AG04450 (cell line): Measurements from ENCODE around the gene FLT1. TPM values are rescaled to one million over a fixed set of nuclear protein-coding genes. Genes with fewer than 3 reads are reported as not detected.

Experiments used
- CTCF ChIA-PET: fragments of 300-600, 350-600 bp; formaldehyde crosslinking; extraction: SDS; loops from one replicate; lab custom pipeline; 2022; ENCODE audit warnings: antibody characterized with exemption, inconsistent platforms; lab: Charles Lee
- POLR2A ChIA-PET: fragments of 350-600 bp; formaldehyde crosslinking; extraction: SDS; loops from one replicate; lab custom pipeline; 2021; ENCODE audit warnings: antibody characterized with exemption, inconsistent platforms; lab: Yijun Ruan, JAX
- DNase-seq: peaks from one replicate; pipeline ENCODE4 v3.0.0-alpha.2; 2011; ENCODE audit warnings: low read depth, low spot score
- H3K27ac ChIP-seq: one replicate; pipeline ENCODE4 v1.5.1; 2012; ENCODE audit warnings: low read depth, low read length, control low read depth
- H3K27me3 ChIP-seq: one replicate; pipeline ENCODE4 v1.6.0; 2012; ENCODE audit warnings: low read length; ENCODE audit not compliant: control insufficient read depth, insufficient read depth
- H3K4me3 ChIP-seq: 2 replicates; pipeline ENCODE4 v1.5.1; 2011; ENCODE audit warnings: mild to moderate bottlenecking, low read depth, low read length, control low read depth
- H3K9me3 ChIP-seq: 2 replicates; pipeline ENCODE4 v1.5.1; 2012; ENCODE audit warnings: low read length; ENCODE audit not compliant: control insufficient read depth, insufficient read depth
- polyA plus RNA-seq: library from polyadenylated mRNA; depleted of rRNA; stranded (reverse); fragments of >200 nt; gene quantifications from 2 replicates; pipeline ENCODE4 v1.2.3, GENCODE V29; 2011
- TF ChIP-seq, protein P1 (sequence below): IDR thresholded peaks from 2 replicates; pipeline ENCODE4 v1.5.1; 2011; ENCODE audit warnings: low read depth, low read length, control low read depth, inconsistent platforms

The FLT1 gene
- polyA plus RNA-seq, 1 experiment: 2.4 TPM

DNA sequence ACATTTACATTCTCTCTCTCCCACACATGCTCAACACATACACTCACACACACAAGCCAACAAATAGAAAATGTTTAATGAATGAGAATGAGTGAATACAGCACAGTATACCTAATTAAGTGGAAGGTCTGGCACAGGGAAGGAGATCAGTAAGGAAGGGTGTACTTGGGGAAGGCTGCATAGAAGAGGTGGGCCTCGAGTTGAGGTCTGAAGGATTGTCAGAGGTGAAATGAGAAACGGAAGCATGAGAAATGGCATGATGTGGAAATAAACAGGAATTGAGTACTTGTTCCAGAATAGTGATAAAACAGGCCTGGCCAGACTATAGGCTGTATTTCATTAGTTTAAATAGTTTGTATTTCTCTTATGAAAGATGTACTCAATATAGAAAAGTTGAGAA, 136.2 kb downstream of the FLT1 start:
- H3K27ac ChIP-seq: no peak overlapping the region
- ChIA-PET CTCF (no interaction called here), POLR2A (no interaction called here)
- TF ChIP-seq, protein P1, sequence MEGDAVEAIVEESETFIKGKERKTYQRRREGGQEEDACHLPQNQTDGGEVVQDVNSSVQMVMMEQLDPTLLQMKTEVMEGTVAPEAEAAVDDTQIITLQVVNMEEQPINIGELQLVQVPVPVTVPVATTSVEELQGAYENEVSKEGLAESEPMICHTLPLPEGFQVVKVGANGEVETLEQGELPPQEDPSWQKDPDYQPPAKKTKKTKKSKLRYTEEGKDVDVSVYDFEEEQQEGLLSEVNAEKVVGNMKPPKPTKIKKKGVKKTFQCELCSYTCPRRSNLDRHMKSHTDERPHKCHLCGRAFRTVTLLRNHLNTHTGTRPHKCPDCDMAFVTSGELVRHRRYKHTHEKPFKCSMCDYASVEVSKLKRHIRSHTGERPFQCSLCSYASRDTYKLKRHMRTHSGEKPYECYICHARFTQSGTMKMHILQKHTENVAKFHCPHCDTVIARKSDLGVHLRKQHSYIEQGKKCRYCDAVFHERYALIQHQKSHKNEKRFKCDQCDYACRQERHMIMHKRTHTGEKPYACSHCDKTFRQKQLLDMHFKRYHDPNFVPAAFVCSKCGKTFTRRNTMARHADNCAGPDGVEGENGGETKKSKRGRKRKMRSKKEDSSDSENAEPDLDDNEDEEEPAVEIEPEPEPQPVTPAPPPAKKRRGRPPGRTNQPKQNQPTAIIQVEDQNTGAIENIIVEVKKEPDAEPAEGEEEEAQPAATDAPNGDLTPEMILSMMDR: no peak
- no peaks in the 10 kb centered on the region for H3K9me3 ChIP-seq
- no peak overlapping the region for H3K4me3 ChIP-seq
- no peaks in the 10 kb centered on the region for H3K27me3 ChIP-seq
- DNase-seq: no peak

DNA sequence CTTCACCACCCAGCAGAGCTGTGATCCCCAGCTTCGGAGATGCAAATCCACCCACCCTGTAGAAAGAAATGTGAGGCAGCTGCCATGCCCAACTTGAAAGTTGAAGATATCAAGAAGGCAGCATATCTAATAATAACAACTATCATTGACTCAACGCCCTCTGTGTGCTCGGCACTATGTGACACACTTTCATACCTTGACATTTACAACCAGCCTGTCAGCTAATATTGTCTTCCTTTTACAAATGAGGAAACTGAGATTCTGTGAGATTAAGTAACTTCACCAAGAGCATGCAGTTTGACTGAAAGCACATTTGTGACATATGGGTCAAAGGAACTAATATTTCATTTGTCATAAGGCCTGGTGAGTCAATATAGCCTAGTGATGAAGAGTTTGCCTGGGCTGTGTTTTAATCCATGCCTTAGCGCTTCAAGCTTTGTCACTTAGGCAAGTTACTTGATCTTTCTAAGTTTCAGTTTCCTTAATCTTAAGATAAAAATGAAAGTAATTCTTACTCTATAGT, 137.0 kb downstream of the FLT1 start:
- no peak overlapping the region for H3K27ac ChIP-seq
- CTCF ChIA-PET: no interaction called here
- no peaks in the 10 kb centered on the region for H3K9me3 ChIP-seq
- DNase-seq: no peak
- no peak overlapping the region for H3K4me3 ChIP-seq
- TF ChIP-seq, protein P1: no peak
- no peaks in the 10 kb centered on the region for H3K27me3 ChIP-seq
- POLR2A ChIA-PET: interaction anchor here (0.6 kb wide), 1 partner anchor 347 kb away, joined by 4 read pairs; no protein-coding TSS in a partner anchor

- H3K4me3 ChIP-seq: no peak overlapping the region
- ChIA-PET POLR2A (interaction anchor here (0.6 kb wide), 1 partner anchor 346 kb away, joined by 4 read pairs; no protein-coding TSS in a partner anchor), CTCF (no interaction called here)
- DNase-seq: no peak
- H3K9me3 ChIP-seq: no peaks in the 10 kb centered on the region
- TF ChIP-seq, protein P1: no peak
- H3K27ac ChIP-seq: no peak overlapping the region
- no peaks in the 10 kb centered on the region for H3K27me3 ChIP-seq
Observed at GRCh38 chr13:28357247-28357825, 137.6 kb downstream of the FLT1 start.

DNA sequence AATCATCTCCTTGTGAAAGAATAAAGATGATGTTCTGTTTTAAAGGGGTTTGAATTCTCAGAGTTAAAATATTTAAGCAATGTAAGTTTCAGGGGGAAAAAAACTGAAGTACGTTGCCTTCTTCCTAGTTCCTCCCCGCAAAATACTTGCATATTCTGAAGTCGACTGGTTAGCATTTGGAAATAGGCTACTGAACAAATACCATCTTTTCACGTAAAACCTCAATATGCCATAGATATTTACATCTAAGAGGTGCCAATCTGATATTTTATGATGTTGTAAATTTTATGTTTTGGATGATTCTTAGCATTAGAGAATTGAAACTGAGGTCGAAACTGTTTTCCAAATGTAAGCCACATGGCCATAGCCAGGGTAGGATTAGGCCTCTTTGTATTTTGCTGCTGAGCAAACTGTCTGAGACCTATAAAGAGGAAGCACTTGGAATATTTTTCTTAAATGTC, 138.3 kb downstream of the FLT1 start:
- CTCF ChIA-PET: no interaction called here
- TF ChIP-seq, protein P1: no peak

GRCh38 chr13:28355822-28356371, 139.0 kb downstream of the FLT1 start:
- TF ChIP-seq, protein P1: no peak
- no peak for DNase-seq
- POLR2A ChIA-PET: no interaction called here
- CTCF ChIA-PET: interaction anchor here (0.6 kb wide), 1 partner anchor 31 kb away, joined by 4 read pairs; no protein-coding TSS in a partner anchor
- Histone ChIP-seq H3K27me3 (no peaks in the 10 kb centered on the region), H3K27ac (no peak overlapping the region), H3K9me3 (no peaks in the 10 kb centered on the region), H3K4me3 (no peak overlapping the region)

More for the DNA sequence above, 138.3 kb downstream of the FLT1 start:
- Histone ChIP-seq H3K9me3 (no peaks in the 10 kb centered on the region), H3K4me3 (no peak overlapping the region), H3K27ac (no peak overlapping the region), H3K27me3 (no peaks in the 10 kb centered on the region)
- DNase-seq: no peak
- POLR2A ChIA-PET: no interaction called here
